ENCODE data around the gene S100A12.

GRCh38 chr1:153394391-153394790, 19.0 kb upstream of the S100A12 start:
- TF ChIP-seq, protein P1, sequence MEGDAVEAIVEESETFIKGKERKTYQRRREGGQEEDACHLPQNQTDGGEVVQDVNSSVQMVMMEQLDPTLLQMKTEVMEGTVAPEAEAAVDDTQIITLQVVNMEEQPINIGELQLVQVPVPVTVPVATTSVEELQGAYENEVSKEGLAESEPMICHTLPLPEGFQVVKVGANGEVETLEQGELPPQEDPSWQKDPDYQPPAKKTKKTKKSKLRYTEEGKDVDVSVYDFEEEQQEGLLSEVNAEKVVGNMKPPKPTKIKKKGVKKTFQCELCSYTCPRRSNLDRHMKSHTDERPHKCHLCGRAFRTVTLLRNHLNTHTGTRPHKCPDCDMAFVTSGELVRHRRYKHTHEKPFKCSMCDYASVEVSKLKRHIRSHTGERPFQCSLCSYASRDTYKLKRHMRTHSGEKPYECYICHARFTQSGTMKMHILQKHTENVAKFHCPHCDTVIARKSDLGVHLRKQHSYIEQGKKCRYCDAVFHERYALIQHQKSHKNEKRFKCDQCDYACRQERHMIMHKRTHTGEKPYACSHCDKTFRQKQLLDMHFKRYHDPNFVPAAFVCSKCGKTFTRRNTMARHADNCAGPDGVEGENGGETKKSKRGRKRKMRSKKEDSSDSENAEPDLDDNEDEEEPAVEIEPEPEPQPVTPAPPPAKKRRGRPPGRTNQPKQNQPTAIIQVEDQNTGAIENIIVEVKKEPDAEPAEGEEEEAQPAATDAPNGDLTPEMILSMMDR (IDR thresholded peaks at IDR 0.05; ENCODE audit: low read length) = no peak
- TF ChIP-seq EZH2phosphoT487 (IDR thresholded peaks at IDR 0.05; ENCODE audit: low read length) (no peak), EZH2 (optimal IDR thresholded peaks at IDR 0.05; ENCODE audit: low read depth, low read length) (no peak)
